ENCODE measurements around the gene OTC. TPM values are rescaled to one million over a fixed set of nuclear protein-coding genes. Genes with fewer than 3 reads are reported as not detected.

OTC gene
- total RNA-seq, 3 donors from 2014 or later (not counting 1 experiment from before 2014, with no cell fraction given) = not detected

DNA sequence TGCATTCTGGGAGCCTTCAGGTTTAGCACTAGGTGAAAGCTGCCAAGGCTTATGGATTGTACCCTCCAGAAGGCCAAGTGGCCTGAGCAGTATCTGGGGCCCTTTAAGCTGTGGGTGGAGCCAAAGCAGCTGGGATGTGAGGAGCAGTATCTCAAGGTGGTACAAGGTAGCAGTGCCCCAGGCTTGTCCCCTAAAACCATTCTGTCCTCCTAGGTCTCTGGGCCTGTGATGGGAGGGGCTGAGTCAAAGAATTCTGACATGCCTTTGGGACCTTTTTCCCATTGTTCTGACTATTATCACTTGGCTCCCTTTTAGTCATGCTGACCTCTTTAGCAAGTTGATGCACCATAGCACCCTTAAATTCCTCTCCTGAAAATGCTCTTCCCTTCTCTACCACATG is 109.9 kb downstream of the OTC start:
- Histone ChIP-seq H3K27ac (ENCODE audit: low read length) (no peak overlapping the region), H3K4me1 (ENCODE audit: control insufficient read depth, insufficient read depth, low read length) (no peaks in the 10 kb centered on the region), H3K4me3 (ENCODE audit: low read length) (no peak overlapping the region), H3K27me3 (ENCODE audit: control insufficient read depth, insufficient read depth, low read length) (no peaks in the 10 kb centered on the region), H3K9me3 (ENCODE audit: control insufficient read depth, insufficient read depth, low read length) (no peaks in the 10 kb centered on the region), H3K36me3 (ENCODE audit: control insufficient read depth, insufficient read depth, low read length) (no peaks in the 10 kb centered on the region)
- H3K27me3 Mint-ChIP-seq (ENCODE audit: low read depth in 2 of 2) = peaks cover 0 to 5% of the 10 kb centered on the region in 2 donors
- H3K27ac Mint-ChIP-seq = no peak overlapping the region
- no peaks in the 10 kb centered on the region for H3K9me3 Mint-ChIP-seq
- no peak for DNase-seq
- intact Hi-C loops (cut with micrococcal nuclease) = no loop called here
- no peak for TF ChIP-seq CTCF (IDR thresholded peaks at IDR 0.05)
- ATAC-seq = no peak
- H3K4me1 Mint-ChIP-seq = no peaks in the 10 kb centered on the region
- no peak overlapping the region for H3K4me3 Mint-ChIP-seq
- no peaks in the 10 kb centered on the region for H3K36me3 Mint-ChIP-seq

- H3K27me3 Mint-ChIP-seq (ENCODE audit: low read depth in 2 of 2) = peaks cover 5 to 6% of the 10 kb centered on the region in 2 donors
Measured at GRCh38 chrX:38465686-38466085, 113.3 kb downstream of the OTC start.

GRCh38 chrX:38468563-38469157 is 116.3 kb downstream of the OTC start:
- no peaks in the 10 kb centered on the region for H3K4me1 ChIP-seq (ENCODE audit: control insufficient read depth, insufficient read depth, low read length)
- WGBS (ENCODE audit: insufficient coverage) = 96% methylated on average over 4 of the region's 6 CpGs
- no peaks in the 10 kb centered on the region for H3K9me3 ChIP-seq (ENCODE audit: control insufficient read depth, insufficient read depth, low read length)
- no peak overlapping the region for H3K27ac Mint-ChIP-seq
- no peak overlapping the region for H3K27ac ChIP-seq (ENCODE audit: low read length)
- H3K36me3 ChIP-seq (ENCODE audit: control insufficient read depth, insufficient read depth, low read length) = no peaks in the 10 kb centered on the region
- no peaks in the 10 kb centered on the region for H3K27me3 ChIP-seq (ENCODE audit: control insufficient read depth, insufficient read depth, low read length)
- no peaks in the 10 kb centered on the region for H3K4me1 Mint-ChIP-seq
- intact Hi-C loops (cut with micrococcal nuclease) = no loop called here
- peaks cover 5 to 13% of the 10 kb centered on the region in 2 donors for H3K27me3 Mint-ChIP-seq (ENCODE audit: low read depth in 2 of 2)
- H3K4me3 Mint-ChIP-seq = no peak overlapping the region
- TF ChIP-seq CTCF (IDR thresholded peaks at IDR 0.05) = no peak
- H3K9me3 Mint-ChIP-seq = no peaks in the 10 kb centered on the region
- no peak for ATAC-seq
- no peaks in the 10 kb centered on the region for H3K36me3 Mint-ChIP-seq
- H3K4me3 ChIP-seq (ENCODE audit: low read length) = no peak overlapping the region
- DNase-seq = no peak

More at GRCh38 chrX:38465686-38466085, 113.3 kb downstream of the OTC start:
- no peaks in the 10 kb centered on the region for H3K4me1 ChIP-seq (ENCODE audit: control insufficient read depth, insufficient read depth, low read length)
- H3K9me3 ChIP-seq (ENCODE audit: control insufficient read depth, insufficient read depth, low read length) = no peaks in the 10 kb centered on the region
- Mint-ChIP-seq H3K36me3 (no peaks in the 10 kb centered on the region), H3K27ac (no peak overlapping the region), H3K4me3 (no peak overlapping the region), H3K9me3 (no peaks in the 10 kb centered on the region), H3K4me1 (no peaks in the 10 kb centered on the region)
- no peak overlapping the region for H3K27ac ChIP-seq (ENCODE audit: low read length)
- H3K4me3 ChIP-seq (ENCODE audit: low read length) = no peak overlapping the region
- WGBS (ENCODE audit: insufficient coverage) = no CpG with 5 or more reads among the region's 1 CpG
- DNase-seq (no peak), ATAC-seq (no peak)
- no peaks in the 10 kb centered on the region for H3K27me3 ChIP-seq (ENCODE audit: control insufficient read depth, insufficient read depth, low read length)
- no peaks in the 10 kb centered on the region for H3K36me3 ChIP-seq (ENCODE audit: control insufficient read depth, insufficient read depth, low read length)
- TF ChIP-seq CTCF (IDR thresholded peaks at IDR 0.05) = no peak
- intact Hi-C loops (cut with micrococcal nuclease) = no loop called here

Other genes starting within 250 kb of the OTC start
- under 1 TPM in 1 of 3 donors, not detected in 2; 0.20 TPM for gene SRPX, start 131.7 kb upstream of the OTC start, total RNA-seq
- gene RPGR, start 25.1 kb upstream of the OTC start, total RNA-seq = 10 to 100 TPM; 20.8 to 33.7 (median 29.0) TPM
- not detected for gene TSPAN7, start 208.9 kb downstream of the OTC start, total RNA-seq

Data from natural killer cell (primary cell).